A549 (cell line): ENCODE measurements around the gene PTPRG. TPM values are rescaled to one million over a fixed set of nuclear protein-coding genes. Genes with fewer than 3 reads are reported as not detected.

Experiments used
- ATAC-seq, 2 experiments: fragments of 200-7000 bp in 1 of 2; fragments of >200 bp in 1 of 2; cut with Nextera tagmentation in 1 of 2; cut with Tn5 transposase in 1 of 2; 3 replicates each; pipeline versions ENCODE4 v1.8.0 to v1.9.1; 2018 to 2020; ENCODE audit warnings: mild to moderate bottlenecking in 1 of 2, moderate library complexity in 1 of 2
- CTCF ChIA-PET: fragments of 300-600 bp; sonication (Branson Sonifier 250); formaldehyde crosslinking; extraction: SDS; loops from one replicate; lab custom pipeline; 2021; ENCODE audit warnings: antibody characterized with exemption, inconsistent platforms; lab: Yijun Ruan, JAX
- POLR2A ChIA-PET: fragments of 350-600 bp; formaldehyde crosslinking; extraction: SDS; loops from one replicate; lab custom pipeline; 2021; ENCODE audit warnings: antibody characterized with exemption, inconsistent platforms; lab: Yijun Ruan, JAX
- DNase-seq, 2 experiments: peaks; one replicate each; pipeline versions ENCODE4 v3.0.0 to v3.0.0-alpha.2; 2011 to 2016; ENCODE audit warnings: low read depth in 1 of 2, low spot score in 1 of 2
- FAIRE-seq: peaks from 2 replicates; lab custom pipeline; 2011; peaks lifted over from hg19 to GRCh38; lab: Jason Lieb, UNC
- H3K27ac ChIP-seq, 2 experiments: fragments of >200 bp; sonication (Bioruptor Twin); formaldehyde crosslinking; 3 replicates each; pipeline ENCODE4 v1.5.1; 2016 to 2017
- H3K4me1 ChIP-seq: fragments of >200 bp; sonication (Bioruptor Twin); formaldehyde crosslinking; 3 replicates; pipeline ENCODE4 v1.6.1; 2016
- H3K4me2 ChIP-seq: fragments of >200 bp; sonication (Bioruptor Twin); formaldehyde crosslinking; 3 replicates; pipeline ENCODE4 v1.6.1; 2016
- H3K4me3 ChIP-seq: fragments of >200 bp; sonication (Bioruptor Twin); formaldehyde crosslinking; 3 replicates; pipeline ENCODE4 v1.5.1; 2016
- H3K9me3 ChIP-seq: fragments of >200 bp; sonication (Bioruptor Twin); formaldehyde crosslinking; 3 replicates; pipeline ENCODE4 v1.6.1; 2016
- CHD2 ChIP-seq: fragments of 150-350 bp; IDR thresholded peaks from 2 replicates; pipeline ENCODE4 v1.6.1; 2014; ENCODE audit warnings: low read length; ENCODE audit not compliant: partially characterized antibody
- FOSL2 ChIP-seq, 2 experiments: fragments of 450-650 bp in 1 of 2; fragments of >200 bp in 1 of 2; sonication (Bioruptor Twin) in 1 of 2; formaldehyde crosslinking; IDR thresholded peaks; 2 replicates each; pipeline versions ENCODE4 v1.5.0 to v1.6.1; 2016 to 2020; ENCODE audit warnings: mild to moderate bottlenecking in 1 of 2, moderate library complexity in 1 of 2
- HOXA7 ChIP-seq: fragments of 250-450 bp; sonication (Bioruptor Pico); IDR thresholded peaks from 2 replicates; pipeline ENCODE4 v1.5.0; 2020; ENCODE audit warnings: mild to moderate bottlenecking, moderate library complexity
- HOXB13 ChIP-seq: fragments of 250-450 bp; sonication (Bioruptor Pico); IDR thresholded peaks from 2 replicates; pipeline ENCODE4 v1.5.0; 2020; ENCODE audit warnings: low read depth, mild to moderate bottlenecking, moderate library complexity
- HOXB5 ChIP-seq: fragments of 250-450 bp; sonication (Bioruptor Pico); IDR thresholded peaks from 2 replicates; pipeline ENCODE4 v1.5.0; 2020; ENCODE audit warnings: mild to moderate bottlenecking, moderate library complexity
- JUNB ChIP-seq: fragments of >200 bp; sonication (Bioruptor Twin); formaldehyde crosslinking; IDR thresholded peaks from 2 replicates; pipeline ENCODE4 v1.6.1; 2016
- MAZ ChIP-seq: fragments of 150-350 bp; IDR thresholded peaks from 2 replicates; pipeline ENCODE4 v1.6.1; 2014; ENCODE audit warnings: antibody characterized with exemption, low read depth, low read length, borderline replicate concordance
- NPAS2 ChIP-seq: fragments of 250-450 bp; sonication (Bioruptor Pico); IDR thresholded peaks from 2 replicates; pipeline ENCODE4 v1.8.0; 2022; ENCODE audit warnings: mild to moderate bottlenecking, moderate library complexity, borderline replicate concordance
- PHF8 ChIP-seq: fragments of 200-600 bp; sonication (generic); IDR thresholded peaks from 2 replicates; pipeline ENCODE4 v1.6.1; 2016; ENCODE audit warnings: low read depth, mild to moderate bottlenecking, antibody characterized with exemption, moderate library complexity, borderline replicate concordance
- RCOR1 ChIP-seq: fragments of 150-350 bp; IDR thresholded peaks from 2 replicates; pipeline ENCODE4 v1.6.1; 2014; ENCODE audit warnings: antibody characterized with exemption, low read length, low read depth
- RNF2 ChIP-seq: fragments of 200-600 bp; sonication (generic); IDR thresholded peaks from 2 replicates; pipeline ENCODE4 v1.6.1; 2016; ENCODE audit warnings: low read depth, mild to moderate bottlenecking, antibody characterized with exemption, moderate library complexity, borderline replicate concordance
- SMC3 ChIP-seq: fragments of >200 bp; sonication (Bioruptor Twin); formaldehyde crosslinking; IDR thresholded peaks from 3 replicates; pipeline ENCODE4 v1.6.1; 2018; ENCODE audit warnings: inconsistent platforms
- SREBF2 ChIP-seq: fragments of 450-650 bp; IDR thresholded peaks from 2 replicates; pipeline ENCODE4 v1.6.1; 2014; ENCODE audit warnings: mild to moderate bottlenecking, moderate library complexity
- TP53 ChIP-seq: fragments of 250-450 bp; sonication (Bioruptor Pico); IDR thresholded peaks from 2 replicates; pipeline ENCODE4 v1.5.0; 2021; ENCODE audit warnings: mild to moderate bottlenecking, moderate library complexity
- ZFP36 ChIP-seq: fragments of 450-650 bp; IDR thresholded peaks from 2 replicates; pipeline ENCODE4 v1.6.1; 2014; ENCODE audit warnings: borderline replicate concordance; ENCODE audit not compliant: partially characterized antibody
- ZSCAN20 ChIP-seq: fragments of 250-450 bp; sonication (Bioruptor Pico); IDR thresholded peaks from 2 replicates; pipeline ENCODE4 v1.8.0; 2022; ENCODE audit warnings: mild to moderate bottlenecking, moderate library complexity
- WGBS: methylation state at CpG from one replicate; pipeline ENCODE4 v1.1.6; 2017; ENCODE audit errors: missing lambda C conversion rate; 5-methylcytosine and 5-hydroxymethylcytosine counted together
- polyA plus RNA-seq, 4 experiments: library from polyadenylated mRNA; depleted of rRNA in 3 of 4; stranded (reverse); fragments of >200 nt; fragmentation: RNase III in 1 of 4; extraction: RNeasy Plus Mini Kit Qiagen cat#74134 plus additional on column Dnase treatment in 1 of 4; gene quantifications; 2 replicates in 3 of 4; 3 replicates in 1 of 4; pipeline ENCODE4 v1.2.3, GENCODE V29; 2011 to 2017
- TF ChIP-seq, protein P1 (sequence below): fragments of >200 bp; sonication (Bioruptor Twin); formaldehyde crosslinking; IDR thresholded peaks from 3 replicates; pipeline ENCODE4 v1.5.1; 2016
- TF ChIP-seq, protein P2 (sequence below): IDR thresholded peaks from 2 replicates; pipeline ENCODE4 v1.6.1; 2012
- TF ChIP-seq, protein P3 (sequence below): fragments of 150-350 bp; IDR thresholded peaks from 2 replicates; pipeline ENCODE4 v1.6.1; 2014; ENCODE audit warnings: low read depth, mild to moderate bottlenecking, low read length
- TF ChIP-seq, protein P4 (sequence below): fragments of 250-450 bp; sonication (Bioruptor Pico); IDR thresholded peaks from 2 replicates; pipeline ENCODE4 v1.5.0; 2020; ENCODE audit warnings: low read depth, mild to moderate bottlenecking, moderate library complexity

PTPRG gene
- polyA plus RNA-seq, 2 of the 4 experiments (the other 2 are of a cell fraction): 4.5 to 4.8 TPM

DNA sequence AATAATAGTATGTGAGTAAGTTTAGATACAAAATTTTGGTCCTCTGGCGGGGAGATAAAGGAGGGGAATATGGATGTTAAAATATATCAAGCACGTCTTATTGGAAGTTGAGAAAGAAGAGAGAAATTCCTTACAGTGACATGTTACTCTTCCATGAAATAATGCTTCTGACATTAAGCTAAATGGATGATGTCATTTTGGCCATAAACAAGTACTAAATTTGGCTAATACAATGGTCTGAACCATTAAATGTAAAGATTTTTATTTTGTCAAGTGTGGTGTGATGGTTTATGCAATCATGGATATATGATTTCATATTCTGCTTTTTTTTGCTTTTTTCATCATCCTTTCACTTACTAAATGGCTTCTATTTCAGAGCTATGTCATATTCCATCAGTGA is 406.6 kb downstream of the PTPRG start:
- Histone ChIP-seq H3K4me1 (0 out of 3 replicates have a peak, but pooled peaks cover 2% of the 10 kb centered on the region), H3K9me3 (no peaks in the 10 kb centered on the region), H3K27ac (no peak overlapping the region), H3K4me3 (no peak overlapping the region)
- ChIA-PET CTCF (no interaction called here), POLR2A (no interaction called here)
- WGBS: 42% methylated on average over 2 of the region's 2 CpGs
- ATAC-seq (no peak), DNase-seq (no peak), FAIRE-seq (no peak)
- TF ChIP-seq RCOR1 (no peak), ZFP36 (no peak), HOXB5 (no peak), ZSCAN20 (no peak)
- TF ChIP-seq, all 56 proteins: peak for 0
- H3K4me2 ChIP-seq: no peak overlapping the region

DNA sequence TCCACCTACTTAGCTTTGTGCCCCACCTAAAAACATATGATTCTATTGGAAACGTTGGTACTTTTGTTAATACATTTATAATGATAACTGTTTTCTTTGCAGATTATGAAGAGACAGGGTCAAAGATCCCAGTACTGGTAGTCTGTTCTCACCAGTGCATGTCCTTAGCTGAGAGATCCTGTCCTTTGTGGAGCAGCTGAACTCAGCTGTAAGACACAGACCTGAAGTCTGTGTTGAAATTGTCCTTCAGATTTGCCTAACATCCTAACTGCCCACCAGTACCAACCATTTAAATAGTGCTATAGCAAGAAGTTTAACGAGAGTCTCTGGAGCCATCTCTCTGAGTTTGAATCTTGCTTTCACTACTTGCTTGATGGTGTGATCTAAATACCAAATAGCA is 413.3 kb downstream of the PTPRG start:
- DNase-seq (no peak), ATAC-seq (no peak)
- Histone ChIP-seq H3K4me1 (no peaks in the 10 kb centered on the region), H3K9me3 (no peaks in the 10 kb centered on the region), H3K4me3 (no peak overlapping the region)
- POLR2A ChIA-PET: no interaction called here
- 10% methylated on average over 2 of the region's 2 CpGs for WGBS
- TF ChIP-seq NPAS2 (CRISPR knock-in tag) (no peak), ZSCAN20 (no peak)
- TF ChIP-seq, all 56 proteins: peak for 0
- no peak for FAIRE-seq
- Histone ChIP-seq H3K4me2 (no peak overlapping the region), H3K27ac (no peak overlapping the region)
- CTCF ChIA-PET: no interaction called here

DNA sequence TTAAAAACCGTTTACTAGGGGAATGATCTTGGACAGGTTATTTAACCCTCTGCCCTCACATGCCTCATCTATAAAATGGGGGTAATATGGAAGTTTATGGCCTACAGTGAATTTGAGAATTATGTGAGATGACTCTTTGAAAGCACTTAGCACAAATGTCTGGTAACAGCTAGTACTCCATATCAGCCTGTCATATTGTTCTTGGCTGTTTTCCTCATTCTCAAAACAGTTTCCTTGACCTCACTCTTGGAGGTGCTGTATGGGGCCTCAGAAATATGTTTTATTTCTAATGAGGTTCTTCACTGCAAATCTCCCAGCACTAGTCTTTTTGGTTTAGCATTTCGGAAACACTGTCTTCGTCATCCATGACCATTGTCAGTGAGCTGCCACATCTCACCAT is 413.8 kb downstream of the PTPRG start:
- POLR2A ChIA-PET: no interaction called here

More for the DNA sequence above, 413.8 kb downstream of the PTPRG start:
- Histone ChIP-seq H3K4me3 (no peak overlapping the region), H3K4me2 (no peak overlapping the region), H3K27ac (no peak overlapping the region), H3K4me1 (no peaks in the 10 kb centered on the region), H3K9me3 (no peaks in the 10 kb centered on the region)
- ATAC-seq (no peak), DNase-seq (no peak), FAIRE-seq (no peak)
- CTCF ChIA-PET: no interaction called here
- 32% methylated on average over 3 of the region's 3 CpGs for WGBS
- TF ChIP-seq MAZ (no peak), FOSL2 (IDR thresholded peaks at IDR 0.05) (no peak), FOSL2 (CRISPR knock-in tag; IDR thresholded peaks at IDR 0.05) (no peak), ZFP36 (no peak), HOXB13 (CRISPR knock-in tag) (no peak), RNF2 (no peak), PHF8 (no peak), CHD2 (no peak), HOXA7 (CRISPR knock-in tag) (no peak), TP53 (CRISPR knock-in tag) (no peak), JUNB (no peak), SMC3 (no peak), SREBF2 (no peak)
- TF ChIP-seq, protein P1, sequence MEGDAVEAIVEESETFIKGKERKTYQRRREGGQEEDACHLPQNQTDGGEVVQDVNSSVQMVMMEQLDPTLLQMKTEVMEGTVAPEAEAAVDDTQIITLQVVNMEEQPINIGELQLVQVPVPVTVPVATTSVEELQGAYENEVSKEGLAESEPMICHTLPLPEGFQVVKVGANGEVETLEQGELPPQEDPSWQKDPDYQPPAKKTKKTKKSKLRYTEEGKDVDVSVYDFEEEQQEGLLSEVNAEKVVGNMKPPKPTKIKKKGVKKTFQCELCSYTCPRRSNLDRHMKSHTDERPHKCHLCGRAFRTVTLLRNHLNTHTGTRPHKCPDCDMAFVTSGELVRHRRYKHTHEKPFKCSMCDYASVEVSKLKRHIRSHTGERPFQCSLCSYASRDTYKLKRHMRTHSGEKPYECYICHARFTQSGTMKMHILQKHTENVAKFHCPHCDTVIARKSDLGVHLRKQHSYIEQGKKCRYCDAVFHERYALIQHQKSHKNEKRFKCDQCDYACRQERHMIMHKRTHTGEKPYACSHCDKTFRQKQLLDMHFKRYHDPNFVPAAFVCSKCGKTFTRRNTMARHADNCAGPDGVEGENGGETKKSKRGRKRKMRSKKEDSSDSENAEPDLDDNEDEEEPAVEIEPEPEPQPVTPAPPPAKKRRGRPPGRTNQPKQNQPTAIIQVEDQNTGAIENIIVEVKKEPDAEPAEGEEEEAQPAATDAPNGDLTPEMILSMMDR: no peak
- TF ChIP-seq, protein P2, sequence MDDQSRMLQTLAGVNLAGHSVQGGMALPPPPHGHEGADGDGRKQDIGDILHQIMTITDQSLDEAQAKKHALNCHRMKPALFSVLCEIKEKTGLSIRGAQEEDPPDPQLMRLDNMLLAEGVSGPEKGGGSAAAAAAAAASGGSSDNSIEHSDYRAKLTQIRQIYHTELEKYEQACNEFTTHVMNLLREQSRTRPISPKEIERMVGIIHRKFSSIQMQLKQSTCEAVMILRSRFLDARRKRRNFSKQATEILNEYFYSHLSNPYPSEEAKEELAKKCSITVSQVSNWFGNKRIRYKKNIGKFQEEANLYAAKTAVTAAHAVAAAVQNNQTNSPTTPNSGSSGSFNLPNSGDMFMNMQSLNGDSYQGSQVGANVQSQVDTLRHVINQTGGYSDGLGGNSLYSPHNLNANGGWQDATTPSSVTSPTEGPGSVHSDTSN: no peak
- TF ChIP-seq, protein P3, sequence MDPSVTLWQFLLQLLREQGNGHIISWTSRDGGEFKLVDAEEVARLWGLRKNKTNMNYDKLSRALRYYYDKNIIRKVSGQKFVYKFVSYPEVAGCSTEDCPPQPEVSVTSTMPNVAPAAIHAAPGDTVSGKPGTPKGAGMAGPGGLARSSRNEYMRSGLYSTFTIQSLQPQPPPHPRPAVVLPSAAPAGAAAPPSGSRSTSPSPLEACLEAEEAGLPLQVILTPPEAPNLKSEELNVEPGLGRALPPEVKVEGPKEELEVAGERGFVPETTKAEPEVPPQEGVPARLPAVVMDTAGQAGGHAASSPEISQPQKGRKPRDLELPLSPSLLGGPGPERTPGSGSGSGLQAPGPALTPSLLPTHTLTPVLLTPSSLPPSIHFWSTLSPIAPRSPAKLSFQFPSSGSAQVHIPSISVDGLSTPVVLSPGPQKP: no peak
- TF ChIP-seq, protein P4, sequence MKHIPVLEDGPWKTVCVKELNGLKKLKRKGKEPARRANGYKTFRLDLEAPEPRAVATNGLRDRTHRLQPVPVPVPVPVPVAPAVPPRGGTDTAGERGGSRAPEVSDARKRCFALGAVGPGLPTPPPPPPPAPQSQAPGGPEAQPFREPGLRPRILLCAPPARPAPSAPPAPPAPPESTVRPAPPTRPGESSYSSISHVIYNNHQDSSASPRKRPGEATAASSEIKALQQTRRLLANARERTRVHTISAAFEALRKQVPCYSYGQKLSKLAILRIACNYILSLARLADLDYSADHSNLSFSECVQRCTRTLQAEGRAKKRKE (CRISPR knock-in tag): no peak
